Right lobe of liver (tissue), 4 donors: Measurements from ENCODE around the gene ZNF91.
"Not testable (repeated sequence)": the region's sequence is repeated elsewhere in the genome, so short reads cannot be mapped to it uniquely, and the experiment has no call there.

Experiments used
- CTCF ChIP-seq, 4 donors: fragments of 200-600 bp in 3 of 4; fragments of 450-650 bp in 1 of 4; IDR thresholded peaks; one replicate each; pipeline versions ENCODE4 v1.5.1 to v1.8.0; 2016 to 2022; ENCODE audit warnings: antibody characterized with exemption in 4 of 4, mild to moderate bottlenecking in 2 of 4
- POLR2A ChIP-seq: fragments of 450-650 bp; IDR thresholded peaks from one replicate; pipeline ENCODE4 v1.6.1; 2017; ENCODE audit warnings: antibody characterized with exemption, mild to moderate bottlenecking
- donor health status: DM: no; HTN: no; CAD: no.
- donor health status: DM: no; HTN: no; CAD: no.
- donor health status: DM: no; HTN: yes; CAD: no.

- TF ChIP-seq CTCF (IDR thresholded peaks at IDR 0.05); POLR2A: not testable (repeated sequence)
Measured at GRCh38 chr19:23379671-23380070, 15.6 kb downstream of the ZNF91 start.
